GM23338 (cell line): ENCODE data around the gene FXYD2. TPM values are rescaled to one million over a fixed set of nuclear protein-coding genes. Genes with fewer than 3 reads are reported as not detected.

Experiments used
- EZH2phosphoT487 ChIP-seq: fragments of 200-600 bp; sonication (generic); IDR thresholded peaks from one replicate; pipeline ENCODE4 v1.8.1; 2018; ENCODE audit warnings: antibody characterized with exemption; ENCODE audit not compliant: unreplicated experiment
- polyA plus RNA-seq: library from polyadenylated mRNA; unstranded; fragments of >200 nt; fragmentation: Nextera tagmentation; extraction: Ambion mirVana; gene quantifications from 2 replicates; pipeline ENCODE4 v1.2.1, GENCODE V29; 2016
- total RNA-seq: library from RNA; depleted of rRNA; stranded (reverse); fragments of >200 nt; shearing (Covaris generic); gene quantifications from 2 replicates; pipeline ENCODE4 v1.2.3, GENCODE V29; 2014; rRNA removed
- TF ChIP-seq, protein P1 (sequence below): IDR thresholded peaks from one replicate; pipeline ENCODE4 v1.6.1; 2018; ENCODE audit warnings: antibody characterized with exemption; ENCODE audit not compliant: unreplicated experiment

The FXYD2 gene
- total and polyA plus RNA-seq, 2 experiments from 2014 or later: 0.59 to 1.4 TPM

DNA sequence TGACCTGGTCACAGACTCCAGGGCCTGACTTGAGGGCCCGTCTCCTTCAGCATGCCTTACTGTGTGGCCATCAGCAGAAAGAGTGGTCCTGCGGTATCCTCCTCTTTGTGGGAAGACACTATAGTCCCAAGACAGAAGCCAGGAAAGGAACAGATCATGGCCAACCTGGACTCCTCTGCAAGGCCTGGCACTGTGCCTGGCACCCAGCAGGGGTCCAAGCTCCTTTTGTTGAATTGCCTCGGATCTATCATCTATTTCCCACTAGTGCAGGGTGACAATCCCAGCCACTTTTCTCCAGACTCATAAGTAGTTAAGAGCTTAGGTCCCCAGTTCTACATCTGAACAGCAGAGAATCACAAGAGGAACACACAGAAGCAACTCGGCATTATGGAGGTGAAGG is 54.5 kb downstream of the FXYD2 start (continued):
- TF ChIP-seq, protein P1, sequence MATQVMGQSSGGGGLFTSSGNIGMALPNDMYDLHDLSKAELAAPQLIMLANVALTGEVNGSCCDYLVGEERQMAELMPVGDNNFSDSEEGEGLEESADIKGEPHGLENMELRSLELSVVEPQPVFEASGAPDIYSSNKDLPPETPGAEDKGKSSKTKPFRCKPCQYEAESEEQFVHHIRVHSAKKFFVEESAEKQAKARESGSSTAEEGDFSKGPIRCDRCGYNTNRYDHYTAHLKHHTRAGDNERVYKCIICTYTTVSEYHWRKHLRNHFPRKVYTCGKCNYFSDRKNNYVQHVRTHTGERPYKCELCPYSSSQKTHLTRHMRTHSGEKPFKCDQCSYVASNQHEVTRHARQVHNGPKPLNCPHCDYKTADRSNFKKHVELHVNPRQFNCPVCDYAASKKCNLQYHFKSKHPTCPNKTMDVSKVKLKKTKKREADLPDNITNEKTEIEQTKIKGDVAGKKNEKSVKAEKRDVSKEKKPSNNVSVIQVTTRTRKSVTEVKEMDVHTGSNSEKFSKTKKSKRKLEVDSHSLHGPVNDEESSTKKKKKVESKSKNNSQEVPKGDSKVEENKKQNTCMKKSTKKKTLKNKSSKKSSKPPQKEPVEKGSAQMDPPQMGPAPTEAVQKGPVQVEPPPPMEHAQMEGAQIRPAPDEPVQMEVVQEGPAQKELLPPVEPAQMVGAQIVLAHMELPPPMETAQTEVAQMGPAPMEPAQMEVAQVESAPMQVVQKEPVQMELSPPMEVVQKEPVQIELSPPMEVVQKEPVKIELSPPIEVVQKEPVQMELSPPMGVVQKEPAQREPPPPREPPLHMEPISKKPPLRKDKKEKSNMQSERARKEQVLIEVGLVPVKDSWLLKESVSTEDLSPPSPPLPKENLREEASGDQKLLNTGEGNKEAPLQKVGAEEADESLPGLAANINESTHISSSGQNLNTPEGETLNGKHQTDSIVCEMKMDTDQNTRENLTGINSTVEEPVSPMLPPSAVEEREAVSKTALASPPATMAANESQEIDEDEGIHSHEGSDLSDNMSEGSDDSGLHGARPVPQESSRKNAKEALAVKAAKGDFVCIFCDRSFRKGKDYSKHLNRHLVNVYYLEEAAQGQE: no peak
- no peak for TF ChIP-seq EZH2phosphoT487

Other genes with a start within 250 kb of the FXYD2 start
- 0.17 and 0.19 TPM in 2 replicates for gene DSCAML1, start 27.5 kb downstream of the FXYD2 start, total RNA-seq
- gene DSCAML1, start 27.5 kb downstream of the FXYD2 start, polyA plus RNA-seq: 0.28 TPM in 1 of 2 replicates, not detected in the other
- 25.6 and 30.7 TPM in 2 replicates for gene FXYD6, start 51.9 kb upstream of the FXYD2 start, total RNA-seq
- 21.8 and 26.2 TPM in 2 replicates for gene FXYD6, start 51.9 kb upstream of the FXYD2 start, polyA plus RNA-seq
- gene TMPRSS13, start 104.7 kb upstream of the FXYD2 start, total RNA-seq: 0.08 and 0.31 TPM in 2 replicates
- 0.10 TPM in 1 of 2 replicates, not detected in the other for gene TMPRSS13, start 104.7 kb upstream of the FXYD2 start, polyA plus RNA-seq
- 0.10 and 0.23 TPM in 2 replicates for gene IL10RA, start 161.7 kb upstream of the FXYD2 start, total RNA-seq
- gene IL10RA, start 161.7 kb upstream of the FXYD2 start, polyA plus RNA-seq: not detected in 2 replicates